Osteoblast (primary cell): Measurements from ENCODE around the gene ZNF536. TPM values are rescaled to one million over a fixed set of nuclear protein-coding genes. Genes with fewer than 3 reads are reported as not detected.

Experiments used
- DNase-seq: peaks from one replicate; pipeline ENCODE4 v3.0.0; 2011; ENCODE audit warnings: low spot score, mixed read lengths; ENCODE audit not compliant: insufficient read length; ENCODE audit errors: missing footprints
- H2AFZ ChIP-seq: 2 replicates; pipeline ENCODE4 v1.6.0; 2011; ENCODE audit warnings: mild to moderate bottlenecking, low read length
- H3K27ac ChIP-seq: 2 replicates; pipeline ENCODE4 v1.5.1; 2011; ENCODE audit warnings: mild to moderate bottlenecking, low read depth, low read length, moderate library complexity
- H3K27me3 ChIP-seq: 2 replicates; pipeline ENCODE4 v1.6.0; 2012; ENCODE audit warnings: mild to moderate bottlenecking, control low read depth, inconsistent platforms, low read length, moderate library complexity; ENCODE audit not compliant: insufficient read depth
- H3K36me3 ChIP-seq: 2 replicates; pipeline ENCODE4 v1.5.1; 2011; ENCODE audit warnings: mild to moderate bottlenecking, low read length, control low read depth, moderate library complexity; ENCODE audit not compliant: insufficient read depth
- H3K4me1 ChIP-seq: 2 replicates; pipeline ENCODE4 v1.5.1; 2011; ENCODE audit warnings: mild to moderate bottlenecking, low read length, control low read depth, moderate library complexity; ENCODE audit not compliant: insufficient read depth
- H3K4me2 ChIP-seq: 2 replicates; pipeline ENCODE4 v1.6.0; 2011; ENCODE audit warnings: mild to moderate bottlenecking, low read length; ENCODE audit not compliant: insufficient read depth
- H3K4me3 ChIP-seq: fragments of 200-600 bp; sonication (generic); 3 replicates; pipeline ENCODE4 v1.5.1; 2012; ENCODE audit warnings: mild to moderate bottlenecking, low read length, inconsistent platforms; ENCODE audit not compliant: insufficient read depth
- H3K79me2 ChIP-seq: 2 replicates; pipeline ENCODE4 v1.6.0; 2012; ENCODE audit warnings: mild to moderate bottlenecking, low read length, control low read depth, inconsistent platforms; ENCODE audit not compliant: insufficient read depth
- H3K9me3 ChIP-seq: 2 replicates; pipeline ENCODE4 v1.5.1; 2011; ENCODE audit warnings: low read depth, low read length, control low read depth
- H4K20me1 ChIP-seq: 2 replicates; pipeline ENCODE4 v1.6.0; 2012; ENCODE audit warnings: mild to moderate bottlenecking, low read length, control low read depth; ENCODE audit not compliant: insufficient read depth
- total RNA-seq: library from RNA; depleted of rRNA; stranded (reverse); fragments of >200 nt; gene quantifications from 2 replicates; pipeline ENCODE4 v1.2.3, GENCODE V29; 2012
- TF ChIP-seq, protein P1 (sequence below): IDR thresholded peaks from 2 replicates; pipeline ENCODE4 v1.5.1; 2011; ENCODE audit warnings: mild to moderate bottlenecking, low read depth, low read length, moderate library complexity; ENCODE audit errors: extremely low read depth

Gene ZNF536
- total RNA-seq, 1 donor = not detected

DNA sequence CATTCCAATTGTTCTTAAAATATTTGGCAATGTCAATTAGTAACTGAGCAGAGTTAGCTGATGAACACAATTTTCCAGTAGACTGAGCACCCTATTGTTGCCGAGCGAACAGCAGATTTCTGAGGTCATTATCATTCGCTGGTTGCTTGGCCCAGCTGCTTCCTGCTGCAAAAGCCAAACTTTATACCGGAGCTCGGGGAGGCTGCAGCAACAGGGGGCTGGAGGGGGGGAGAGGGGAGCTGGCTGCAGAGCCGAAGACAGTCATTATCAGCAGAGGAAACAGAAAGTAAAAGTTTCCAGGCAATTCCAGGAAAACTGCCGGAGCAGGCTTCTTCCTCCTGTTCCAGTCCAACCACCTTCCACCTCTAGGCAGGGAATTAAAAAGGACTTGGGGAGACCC lies 77.9 kb downstream of the ZNF536 start:
- H3K4me2 ChIP-seq = no peak overlapping the region
- peaks cover 2% of the 10 kb centered on the region for H3K9me3 ChIP-seq
- H2AFZ ChIP-seq = no peak overlapping the region
- no peak for DNase-seq
- H3K27me3 ChIP-seq = no peaks in the 10 kb centered on the region
- no peaks in the 10 kb centered on the region for H3K4me1 ChIP-seq
- H4K20me1 ChIP-seq = no peaks in the 10 kb centered on the region
- TF ChIP-seq, protein P1, sequence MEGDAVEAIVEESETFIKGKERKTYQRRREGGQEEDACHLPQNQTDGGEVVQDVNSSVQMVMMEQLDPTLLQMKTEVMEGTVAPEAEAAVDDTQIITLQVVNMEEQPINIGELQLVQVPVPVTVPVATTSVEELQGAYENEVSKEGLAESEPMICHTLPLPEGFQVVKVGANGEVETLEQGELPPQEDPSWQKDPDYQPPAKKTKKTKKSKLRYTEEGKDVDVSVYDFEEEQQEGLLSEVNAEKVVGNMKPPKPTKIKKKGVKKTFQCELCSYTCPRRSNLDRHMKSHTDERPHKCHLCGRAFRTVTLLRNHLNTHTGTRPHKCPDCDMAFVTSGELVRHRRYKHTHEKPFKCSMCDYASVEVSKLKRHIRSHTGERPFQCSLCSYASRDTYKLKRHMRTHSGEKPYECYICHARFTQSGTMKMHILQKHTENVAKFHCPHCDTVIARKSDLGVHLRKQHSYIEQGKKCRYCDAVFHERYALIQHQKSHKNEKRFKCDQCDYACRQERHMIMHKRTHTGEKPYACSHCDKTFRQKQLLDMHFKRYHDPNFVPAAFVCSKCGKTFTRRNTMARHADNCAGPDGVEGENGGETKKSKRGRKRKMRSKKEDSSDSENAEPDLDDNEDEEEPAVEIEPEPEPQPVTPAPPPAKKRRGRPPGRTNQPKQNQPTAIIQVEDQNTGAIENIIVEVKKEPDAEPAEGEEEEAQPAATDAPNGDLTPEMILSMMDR = no peak
- no peak overlapping the region for H3K27ac ChIP-seq
- H3K36me3 ChIP-seq = no peaks in the 10 kb centered on the region
- H3K4me3 ChIP-seq = no peak overlapping the region
- no peaks in the 10 kb centered on the region for H3K79me2 ChIP-seq

DNA sequence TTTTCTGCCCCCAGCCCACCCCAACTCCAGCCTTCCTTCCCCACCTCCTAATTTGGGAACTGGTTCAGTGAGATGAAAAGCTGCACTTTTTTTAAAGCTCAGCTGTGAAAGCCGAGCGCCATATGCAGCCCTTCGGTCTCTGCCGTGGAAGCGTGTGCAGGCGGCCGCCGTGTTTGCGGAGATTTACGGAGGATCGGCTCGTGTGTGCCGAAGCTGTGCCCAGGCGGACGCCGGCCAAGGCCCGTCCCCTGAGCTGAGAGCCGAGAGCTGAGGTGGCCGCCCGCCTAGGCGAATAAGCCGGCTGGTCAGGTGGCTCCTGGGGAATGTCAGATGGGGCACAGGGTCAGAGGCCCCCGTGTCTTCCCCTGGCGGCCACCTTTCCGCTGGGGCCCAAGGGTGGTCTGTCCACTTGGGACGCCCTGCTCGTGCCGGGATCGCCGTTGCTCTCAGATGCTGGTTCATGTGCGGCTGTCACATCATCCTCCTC lies 78.7 kb downstream of the ZNF536 start:
- Histone ChIP-seq H3K4me2 (no peak overlapping the region), H3K36me3 (no peaks in the 10 kb centered on the region), H3K4me1 (no peaks in the 10 kb centered on the region), H3K27ac (no peak overlapping the region), H3K9me3 (peaks cover 2% of the 10 kb centered on the region), H4K20me1 (no peaks in the 10 kb centered on the region), H3K27me3 (no peaks in the 10 kb centered on the region), H3K4me3 (no peak overlapping the region), H2AFZ (no peak overlapping the region), H3K79me2 (no peaks in the 10 kb centered on the region)
- DNase-seq = no peak
- TF ChIP-seq, protein P1 = no peak

DNA sequence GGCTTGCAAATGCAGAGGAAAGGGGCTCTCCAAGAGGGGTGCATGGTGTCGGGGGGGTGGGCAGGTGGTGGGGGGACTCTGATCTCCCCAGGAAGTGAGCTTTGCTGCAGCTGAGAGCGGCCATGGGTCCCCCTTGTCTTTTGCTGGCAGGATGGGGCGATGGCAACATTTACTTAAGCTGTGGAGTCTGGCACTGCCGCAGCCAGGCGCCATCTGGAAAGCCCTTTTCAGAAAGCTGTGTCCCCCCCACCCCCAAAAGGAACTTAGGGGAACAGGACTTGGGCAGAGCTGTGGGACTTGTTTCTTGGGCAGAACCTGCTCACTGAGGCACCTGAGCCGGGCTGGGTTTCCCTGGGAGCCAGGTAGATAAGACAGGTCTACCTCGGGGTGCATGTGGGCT lies 80.7 kb downstream of the ZNF536 start:
- Histone ChIP-seq H3K36me3 (no peaks in the 10 kb centered on the region), H3K27me3 (no peaks in the 10 kb centered on the region), H3K9me3 (no peaks in the 10 kb centered on the region), H3K4me1 (no peaks in the 10 kb centered on the region), H2AFZ (no peak overlapping the region), H4K20me1 (no peaks in the 10 kb centered on the region), H3K79me2 (no peaks in the 10 kb centered on the region), H3K27ac (no peak overlapping the region), H3K4me2 (no peak overlapping the region), H3K4me3 (no peak overlapping the region)
- TF ChIP-seq, protein P1 = no peak
- no peak for DNase-seq

DNA sequence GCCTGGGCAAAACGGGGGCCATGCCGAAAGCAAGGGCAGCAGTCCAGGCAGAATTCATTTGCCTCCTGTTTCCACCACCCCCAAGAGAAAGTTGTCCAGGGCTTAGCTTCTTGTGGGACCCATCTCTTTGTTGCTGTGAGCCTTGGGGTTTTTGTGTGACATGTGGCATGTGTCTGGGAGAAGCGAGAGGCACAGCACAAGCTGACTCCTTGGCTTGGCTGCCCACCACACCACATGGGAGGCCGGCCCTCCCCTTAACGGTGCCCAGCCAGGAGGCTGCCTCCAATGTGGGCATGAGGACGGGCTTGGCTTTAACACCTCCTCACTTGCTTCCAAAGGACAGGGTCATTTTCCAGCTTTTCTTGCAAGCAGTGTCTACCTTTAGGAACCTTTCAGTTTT lies 81.6 kb downstream of the ZNF536 start:
- no peak overlapping the region for H2AFZ ChIP-seq
- TF ChIP-seq, protein P1 = no peak

More for the DNA sequence above, 81.6 kb downstream of the ZNF536 start:
- H3K9me3 ChIP-seq = no peaks in the 10 kb centered on the region
- DNase-seq = no peak
- H3K4me2 ChIP-seq = no peak overlapping the region
- H3K4me3 ChIP-seq = no peak overlapping the region
- no peaks in the 10 kb centered on the region for H3K36me3 ChIP-seq
- H3K79me2 ChIP-seq = no peaks in the 10 kb centered on the region
- no peaks in the 10 kb centered on the region for H3K4me1 ChIP-seq
- no peak overlapping the region for H3K27ac ChIP-seq
- no peaks in the 10 kb centered on the region for H4K20me1 ChIP-seq
- no peaks in the 10 kb centered on the region for H3K27me3 ChIP-seq
